ENCODE results near the gene USP10.

The USP10 gene

GRCh38 chr16:84759906-84760305, 60.1 kb downstream of the USP10 start:
- no peak overlapping the region for H3K4me3 ChIP-seq (ENCODE audit: control insufficient read depth, low read depth, low read length)
- TF ChIP-seq CTCF (conservative IDR thresholded peaks at IDR 0.05; ENCODE audit: control insufficient read depth, insufficient read depth, low read depth, low read length): no peak
- no peak for DNase-seq (ENCODE audit: low read depth)

GRCh38 chr16:84761448-84762368, 61.9 kb downstream of the USP10 start:
- no peak overlapping the region for H3K4me3 ChIP-seq (ENCODE audit: control insufficient read depth, low read depth, low read length)
- no peak for TF ChIP-seq CTCF (conservative IDR thresholded peaks at IDR 0.05; ENCODE audit: control insufficient read depth, insufficient read depth, low read depth, low read length)
- peak; percentile 66 for DNase-seq (ENCODE audit: low read depth)

GRCh38 chr16:84763164-84763563, 63.4 kb downstream of the USP10 start:
- DNase-seq (ENCODE audit: low read depth): no peak
- H3K4me3 ChIP-seq (ENCODE audit: control insufficient read depth, low read depth, low read length): no peak overlapping the region
- no peak for TF ChIP-seq CTCF (conservative IDR thresholded peaks at IDR 0.05; ENCODE audit: control insufficient read depth, insufficient read depth, low read depth, low read length)

- no peak overlapping the region for H3K4me3 ChIP-seq (ENCODE audit: control insufficient read depth, low read depth, low read length)
- DNase-seq (ENCODE audit: low read depth): no peak
- no peak for TF ChIP-seq CTCF (conservative IDR thresholded peaks at IDR 0.05; ENCODE audit: control insufficient read depth, insufficient read depth, low read depth, low read length)
Measured at GRCh38 chr16:84763629-84764028, 63.8 kb downstream of the USP10 start.

GRCh38 chr16:84764970-84765369, 65.2 kb downstream of the USP10 start:
- no peak for DNase-seq (ENCODE audit: low read depth)
- no peak for TF ChIP-seq CTCF (conservative IDR thresholded peaks at IDR 0.05; ENCODE audit: control insufficient read depth, insufficient read depth, low read depth, low read length)
- no peak overlapping the region for H3K4me3 ChIP-seq (ENCODE audit: control insufficient read depth, low read depth, low read length)

GRCh38 chr16:84765616-84766580, 66.1 kb downstream of the USP10 start:
- no peak overlapping the region for H3K4me3 ChIP-seq (ENCODE audit: control insufficient read depth, low read depth, low read length)
- DNase-seq (ENCODE audit: low read depth): no peak
- TF ChIP-seq CTCF (conservative IDR thresholded peaks at IDR 0.05; ENCODE audit: control insufficient read depth, insufficient read depth, low read depth, low read length): no peak
